Activated naive CD8-positive, alpha-beta T cell treated with anti-CD3 and anti-CD28 coated beads, Interleukin-2, amount 50 U/mL, for 16 hours (primary cell): ENCODE data around the gene WWOX.

Experiments used
- DNase-seq: peaks from one replicate; pipeline ENCODE4 v3.0.0-alpha.2; 2020; ENCODE audit warnings: low read depth, low spot score

The WWOX gene

DNA sequence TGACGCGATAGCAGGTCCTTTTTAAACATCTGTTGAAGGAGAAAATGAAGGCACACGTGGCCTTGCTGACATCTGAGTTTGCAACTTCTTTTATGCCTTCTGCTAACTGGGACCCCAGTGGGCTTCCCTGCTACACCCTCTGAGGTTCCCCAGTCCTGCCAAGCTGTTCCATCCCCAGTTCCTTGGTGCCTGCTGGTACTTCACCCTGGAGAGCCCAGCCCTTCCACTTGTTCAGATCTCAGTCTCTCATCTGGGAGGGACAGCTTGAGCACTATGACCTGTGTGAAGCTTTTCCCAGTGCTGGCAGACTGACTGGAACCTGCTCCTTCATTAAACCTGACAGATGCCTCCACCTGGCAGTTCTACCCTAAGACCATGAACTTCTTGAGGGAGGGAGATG is 95.5 kb downstream of the WWOX start:
- DNase-seq: no peak

DNA sequence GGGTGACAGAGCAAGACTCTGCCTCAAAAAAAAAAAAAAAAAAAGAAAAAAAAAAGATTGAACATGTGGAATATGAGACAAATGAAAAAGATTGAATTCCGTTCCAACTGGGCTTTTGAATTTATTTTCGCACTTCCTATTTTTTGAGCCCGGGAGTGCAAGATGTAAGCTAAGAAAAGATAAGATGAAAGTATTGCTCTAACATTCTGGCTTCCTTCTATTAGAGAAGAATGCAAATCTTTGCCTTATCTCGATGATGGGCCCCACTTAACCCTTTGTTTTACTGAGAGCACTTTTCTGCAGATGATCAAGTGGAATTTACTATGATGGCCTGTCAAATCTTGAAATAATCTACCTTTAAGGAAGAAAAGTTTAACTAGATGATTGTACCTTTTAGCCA is 96.3 kb downstream of the WWOX start:
- DNase-seq: no peak

DNA sequence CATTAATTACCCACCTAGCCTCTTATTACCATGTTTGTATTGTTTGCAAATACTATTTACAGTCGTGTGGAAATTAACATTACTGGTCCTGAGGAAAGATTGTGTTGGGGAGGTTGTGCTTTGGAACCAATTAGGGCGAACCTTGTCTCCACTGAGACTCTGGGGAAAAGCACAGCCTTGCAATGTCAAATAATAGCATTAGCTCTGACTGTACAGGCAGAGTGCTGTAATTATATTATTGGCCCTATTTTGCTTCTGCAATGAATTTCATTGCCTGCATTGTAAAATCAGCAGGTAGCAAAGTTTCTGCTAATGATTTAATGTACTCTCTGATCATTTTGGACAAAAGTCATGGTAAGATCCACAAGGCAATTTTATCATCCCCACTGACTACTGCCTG is 97.0 kb downstream of the WWOX start:
- DNase-seq: no peak

DNA sequence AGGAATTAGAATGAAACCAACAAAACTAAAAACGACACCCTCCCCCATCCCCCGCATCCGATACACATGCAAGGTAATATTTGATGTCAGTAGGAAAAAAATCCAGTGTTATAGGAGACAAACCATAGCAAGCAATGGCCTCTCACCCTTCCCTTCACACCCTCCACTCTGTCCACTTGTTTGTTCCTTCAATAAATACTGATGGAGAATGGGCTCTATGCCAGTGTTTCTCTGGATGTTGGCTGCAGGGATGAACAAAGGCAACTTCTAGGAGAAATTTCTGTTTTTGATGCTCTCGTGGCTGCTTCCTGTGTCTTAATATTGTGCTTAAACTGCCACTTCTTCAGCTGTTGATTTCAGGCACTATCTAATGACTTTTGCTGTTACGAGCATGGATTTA is 98.8 kb downstream of the WWOX start:
- DNase-seq: no peak

DNA sequence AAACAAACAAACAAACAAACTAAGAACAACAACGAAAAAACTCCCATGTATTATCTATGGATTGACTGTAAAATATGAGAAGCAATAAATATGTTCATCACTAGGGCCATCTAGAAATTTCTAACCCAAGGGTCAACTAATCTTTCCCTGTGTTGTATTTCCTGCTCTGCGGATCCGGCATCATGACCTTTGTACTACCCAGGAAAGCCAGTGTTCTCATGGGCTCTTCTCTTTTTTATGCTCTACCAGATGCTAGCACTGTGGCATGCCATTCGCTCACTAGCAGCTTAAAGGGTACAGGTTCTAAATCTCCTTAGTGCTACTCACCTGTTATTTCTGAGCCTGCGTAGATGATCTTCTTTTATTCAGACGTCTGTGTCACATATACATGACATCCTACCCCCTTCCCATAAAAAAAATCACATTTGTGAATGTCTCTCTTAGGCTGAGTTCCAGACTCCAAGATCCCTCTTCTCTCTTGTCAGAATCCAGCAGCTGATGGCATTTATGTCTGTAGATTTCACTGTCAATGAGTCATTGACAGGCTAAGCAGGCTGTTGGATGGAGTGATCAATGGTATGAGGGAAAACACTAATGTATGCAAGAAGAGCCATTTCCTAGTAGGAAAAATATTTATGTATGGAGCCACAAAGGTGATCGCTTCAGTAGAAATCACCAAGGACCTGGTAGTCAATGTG is 100.0 kb downstream of the WWOX start:
- DNase-seq: no peak

DNA sequence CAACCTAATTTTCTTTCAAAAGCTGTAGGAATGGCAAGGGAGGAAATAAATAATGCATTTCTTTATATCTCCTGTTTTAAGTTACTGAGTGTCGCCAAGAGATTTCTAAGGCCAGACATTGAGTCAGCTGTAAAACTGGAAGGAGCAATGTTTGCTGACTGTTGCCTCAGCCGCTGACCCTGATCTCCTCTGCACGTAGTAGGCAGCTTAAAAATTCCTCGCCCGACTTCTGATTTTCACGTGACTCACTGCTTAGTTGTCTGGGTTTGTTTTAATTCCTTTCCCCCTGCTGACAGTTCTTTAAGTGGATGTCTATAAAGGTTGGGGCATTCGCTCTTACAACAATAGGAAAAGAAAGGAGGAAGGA is 100.6 kb downstream of the WWOX start:
- DNase-seq: no peak

DNA sequence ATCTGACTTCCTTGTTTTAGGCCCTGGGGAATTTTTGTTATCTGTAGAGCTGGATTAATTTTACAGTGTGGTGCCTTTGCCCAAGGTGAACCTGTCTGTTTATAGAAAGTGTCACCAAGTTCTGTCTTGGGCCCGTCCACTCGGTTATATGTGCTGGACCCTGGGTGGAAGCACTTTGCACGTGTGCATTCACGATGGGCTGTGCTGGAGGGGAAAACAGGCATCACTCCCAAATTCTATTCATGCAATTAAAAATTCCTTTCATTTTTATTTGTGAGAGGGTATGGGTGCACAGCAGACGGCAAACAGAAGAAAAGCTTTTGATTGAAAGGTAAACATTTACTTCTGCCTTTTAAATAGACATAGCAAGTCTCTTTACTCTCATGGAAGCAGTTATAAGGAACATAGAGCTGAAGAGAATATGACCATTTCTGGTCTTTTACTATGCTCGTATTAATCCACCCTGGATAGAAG is 101.2 kb downstream of the WWOX start:
- DNase-seq: no peak

DNA sequence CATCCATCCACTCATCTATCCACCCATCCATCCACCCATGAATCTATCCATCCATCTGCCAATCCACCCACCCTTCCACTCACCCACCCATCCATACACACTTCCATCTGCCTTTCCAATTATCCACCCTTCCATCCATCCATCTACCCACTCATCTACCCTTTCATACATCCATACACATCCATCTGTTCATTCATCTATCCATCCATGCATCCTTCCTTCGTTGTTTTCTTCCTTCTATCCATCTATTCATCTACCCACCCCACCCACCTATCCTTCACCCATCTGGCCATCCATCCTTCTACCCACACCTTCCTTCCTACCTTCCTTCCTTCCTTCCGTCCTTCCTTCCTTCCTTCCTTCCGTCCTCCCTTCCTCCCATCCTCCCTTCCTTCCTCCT is 106.1 kb downstream of the WWOX start:
- no peak for DNase-seq

DNA sequence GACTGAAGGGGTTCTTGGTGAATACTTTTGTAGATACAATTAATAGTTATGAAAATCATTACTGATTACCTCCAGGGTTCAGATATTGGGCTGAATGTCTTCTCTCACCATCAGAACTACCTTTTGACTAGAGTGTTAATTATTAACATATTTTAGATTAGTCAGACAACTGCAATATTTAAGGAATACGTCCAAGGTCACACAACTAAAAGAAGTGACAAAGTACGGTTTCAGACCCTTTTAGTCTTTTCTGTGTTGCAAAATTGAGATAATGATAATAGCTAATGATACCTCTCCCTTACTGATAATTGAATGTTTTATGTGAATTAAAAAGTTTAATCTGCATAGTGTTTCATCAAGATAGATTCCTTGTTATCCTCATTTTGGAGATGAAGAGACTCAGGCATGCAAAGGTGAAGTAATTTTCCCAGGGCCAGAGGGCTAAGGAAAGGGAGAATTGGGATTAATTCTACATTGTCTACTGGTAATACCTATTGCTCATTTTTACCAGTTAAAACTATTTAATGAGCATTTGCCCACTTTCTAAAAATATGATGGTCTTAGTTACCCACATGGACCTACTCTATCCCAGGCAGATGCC is 107.3 kb downstream of the WWOX start:
- DNase-seq: no peak

DNA sequence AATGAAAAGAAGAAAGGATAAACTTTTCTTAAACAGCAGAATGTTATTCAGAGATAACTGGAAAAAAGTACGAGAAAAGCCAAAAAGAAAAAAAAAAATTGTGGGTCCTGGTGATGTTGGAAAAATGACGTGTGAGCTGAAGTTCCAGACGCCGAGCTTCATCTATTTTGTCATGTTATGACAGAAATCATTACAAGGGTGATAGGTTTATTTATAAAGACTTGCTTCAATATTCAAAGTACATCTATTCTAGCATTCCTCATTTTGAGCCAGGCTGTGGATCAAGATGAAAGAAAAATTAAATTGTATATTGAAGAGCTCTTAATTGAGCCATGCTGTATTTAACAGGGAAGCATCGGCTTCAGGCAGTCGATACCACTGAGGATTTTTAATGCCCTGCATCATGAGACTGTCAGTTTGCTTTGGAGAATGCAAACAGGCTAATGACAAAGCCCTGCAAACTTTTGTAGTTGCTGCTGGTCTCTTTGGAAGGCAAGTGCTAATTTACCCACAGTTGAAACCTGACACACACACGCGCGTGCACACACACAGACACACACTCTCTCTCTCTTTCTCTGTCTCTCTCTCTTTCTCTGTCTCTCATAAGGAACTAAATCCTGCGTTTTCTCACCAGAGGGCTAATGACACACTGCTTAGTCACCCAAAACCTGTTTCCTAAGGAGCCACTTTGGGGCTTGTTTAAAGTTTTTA is 110.7 kb downstream of the WWOX start:
- no peak for DNase-seq

DNA sequence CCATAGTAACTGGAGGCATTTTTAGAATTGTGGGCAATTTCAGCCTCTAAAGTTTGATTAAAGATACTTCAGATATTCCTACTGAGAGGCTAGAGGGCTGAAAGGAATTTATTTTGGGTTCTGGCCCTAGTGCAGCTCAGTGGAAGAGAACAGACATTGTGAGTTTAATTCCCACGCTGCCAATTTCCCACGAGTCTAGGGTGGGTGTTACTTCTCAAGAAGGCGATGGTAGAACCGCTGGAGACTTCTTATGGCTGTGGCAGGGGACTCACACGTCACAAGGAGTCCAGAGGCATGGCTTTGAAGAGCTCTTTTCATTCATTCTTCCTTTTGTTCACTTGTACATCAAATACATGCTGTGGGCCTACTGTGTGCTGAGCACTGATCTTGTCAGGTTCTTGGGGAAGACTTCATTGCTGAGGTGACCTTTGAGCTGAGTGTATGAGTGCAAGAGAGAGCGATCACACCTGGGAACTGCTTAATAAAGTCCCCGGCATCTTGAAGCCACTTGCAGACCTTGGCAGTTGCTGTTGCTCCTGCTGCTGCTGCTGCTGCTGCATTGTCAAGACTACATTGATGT is 111.7 kb downstream of the WWOX start:
- no peak for DNase-seq

DNA sequence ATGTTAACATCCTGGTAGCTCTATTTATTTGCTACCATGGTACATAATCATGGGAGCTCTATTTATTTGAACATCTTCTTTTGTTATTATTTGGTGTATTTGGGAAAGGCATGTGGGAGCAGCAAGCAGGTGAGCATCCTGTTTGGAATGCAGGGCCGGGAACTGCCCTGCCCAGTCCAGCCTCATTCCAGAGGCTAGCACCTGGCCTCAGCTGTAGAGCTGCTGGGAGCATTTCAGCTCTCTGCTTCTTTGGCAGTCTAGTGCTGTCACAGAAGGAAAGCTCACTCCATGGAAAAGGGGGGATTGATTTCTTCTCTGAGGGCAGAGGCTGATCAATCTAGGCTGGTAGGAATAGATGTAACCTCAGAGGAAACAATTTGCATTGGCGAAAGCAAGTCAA is 112.5 kb downstream of the WWOX start:
- no peak for DNase-seq

DNA sequence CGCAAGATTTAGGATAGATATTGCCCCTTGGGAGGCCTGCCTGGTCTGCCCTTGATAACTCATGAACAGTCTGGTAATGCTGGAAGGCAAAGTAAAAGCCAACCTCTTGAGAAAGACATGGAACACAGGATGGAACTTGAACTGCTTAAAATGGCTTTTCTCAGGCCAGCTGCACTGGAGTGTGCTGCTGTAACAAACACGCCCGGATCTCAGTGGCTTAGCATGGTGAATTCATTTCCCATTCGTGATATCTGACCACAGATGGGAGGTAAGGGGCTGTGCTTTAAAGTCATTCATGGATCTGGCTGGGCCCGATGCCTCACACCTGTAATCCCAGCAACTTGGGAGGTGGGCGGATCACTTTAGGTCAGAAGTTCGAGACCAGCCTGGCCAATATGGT is 113.2 kb downstream of the WWOX start:
- DNase-seq: no peak

DNA sequence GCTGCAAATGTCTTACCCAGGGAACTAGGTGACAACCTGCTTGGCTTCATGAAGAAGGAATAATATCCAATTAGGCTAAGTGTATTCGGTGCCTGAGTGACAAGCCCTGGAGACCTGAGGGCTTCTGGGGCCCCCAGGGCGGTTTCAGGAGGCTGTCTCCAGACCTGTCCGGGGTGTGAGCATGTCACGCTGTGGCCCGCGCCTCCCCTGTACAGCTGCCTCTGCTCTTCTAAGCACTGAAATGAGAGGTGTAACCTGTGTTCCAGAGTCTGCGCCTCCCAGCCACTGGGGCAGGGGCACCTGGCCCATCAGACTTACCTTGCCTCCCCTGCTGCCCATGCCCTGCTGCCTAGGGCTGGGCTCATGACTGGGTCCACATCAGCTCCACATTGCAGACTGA is 114.3 kb downstream of the WWOX start:
- DNase-seq: no peak

DNA sequence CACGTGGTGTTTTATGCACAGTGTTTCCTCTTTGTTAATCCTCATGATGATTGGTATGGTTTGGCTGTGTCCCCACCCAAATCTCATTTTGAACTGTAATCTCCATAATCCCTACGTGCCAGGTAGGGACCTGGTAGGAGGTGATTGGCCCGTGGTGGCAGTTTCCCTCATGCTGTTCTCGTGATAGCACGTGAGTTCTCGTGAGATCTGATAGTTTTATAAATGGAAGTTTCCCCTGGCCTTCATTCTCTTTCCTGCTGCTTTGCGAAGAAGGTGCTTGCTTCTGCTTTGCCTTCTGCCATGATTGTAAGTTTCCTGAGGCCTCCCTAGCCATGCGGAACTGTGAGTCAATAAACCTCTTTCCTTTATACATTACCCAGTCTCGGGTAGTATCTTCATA is 115.8 kb downstream of the WWOX start:
- DNase-seq: no peak

DNA sequence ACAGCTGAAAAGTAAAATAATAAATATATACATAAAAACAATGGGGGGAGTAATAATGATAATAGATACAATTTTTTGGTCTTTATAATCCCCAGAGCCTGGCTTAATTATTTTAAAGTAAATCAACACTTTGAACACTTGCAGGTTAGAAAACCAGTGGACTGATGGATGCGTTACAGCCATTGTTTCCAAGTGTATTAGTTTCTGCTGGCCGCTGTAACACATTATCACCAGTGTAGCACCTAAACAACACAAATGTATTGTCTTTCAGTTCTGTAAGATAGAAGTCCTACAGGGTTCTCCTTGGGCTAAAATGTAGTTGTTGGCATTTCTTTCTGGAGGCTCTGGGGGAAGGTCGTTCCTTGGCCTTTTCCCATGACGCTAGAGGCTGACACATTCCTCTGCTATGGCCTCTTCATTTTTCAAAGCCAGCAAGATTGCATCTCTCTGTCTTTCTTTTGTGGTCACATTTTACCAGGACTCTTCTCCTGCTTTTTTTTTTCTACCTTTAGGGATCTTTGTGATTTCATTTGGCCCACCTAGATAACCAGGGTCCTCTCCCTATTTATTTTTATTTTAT is 116.8 kb downstream of the WWOX start:
- DNase-seq: no peak

DNA sequence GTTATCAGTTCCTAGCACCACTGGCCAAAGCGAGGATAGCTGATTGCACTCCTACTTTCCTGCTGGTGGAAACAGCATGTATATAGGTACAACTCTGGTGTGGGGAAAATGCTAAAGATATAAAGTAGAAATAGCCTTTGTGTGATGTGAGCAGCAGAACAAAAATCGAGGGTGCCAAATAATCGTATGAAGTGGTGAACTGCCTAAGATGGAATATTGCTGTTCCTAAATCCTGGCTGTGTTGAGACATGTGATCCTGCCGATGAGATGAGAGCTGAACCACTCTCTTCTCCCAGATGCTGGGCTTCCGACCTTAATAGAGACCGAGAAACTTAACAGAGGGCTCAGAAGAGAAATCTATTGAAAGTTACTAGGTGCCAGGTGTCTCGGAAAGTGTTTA is 117.8 kb downstream of the WWOX start:
- DNase-seq: no peak

DNA sequence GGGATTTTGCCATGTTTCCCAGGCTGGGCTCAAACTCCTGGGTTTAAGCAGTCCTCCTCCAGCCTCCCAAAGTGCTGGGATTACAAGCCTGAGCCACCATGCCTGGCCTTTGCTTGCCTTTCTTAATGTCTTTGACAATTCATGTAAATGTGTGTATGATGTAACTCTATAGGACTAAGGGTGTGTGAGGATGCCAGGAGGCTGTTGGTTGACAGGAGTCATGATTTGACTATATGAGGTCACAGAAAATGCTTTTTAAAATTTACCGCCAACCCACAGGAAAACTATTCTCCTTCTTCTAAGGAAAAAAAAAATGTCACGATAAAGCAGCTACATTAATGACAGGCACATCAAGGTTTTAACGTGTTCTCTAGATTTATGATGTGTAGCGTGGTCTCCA is 118.8 kb downstream of the WWOX start:
- DNase-seq: no peak

DNA sequence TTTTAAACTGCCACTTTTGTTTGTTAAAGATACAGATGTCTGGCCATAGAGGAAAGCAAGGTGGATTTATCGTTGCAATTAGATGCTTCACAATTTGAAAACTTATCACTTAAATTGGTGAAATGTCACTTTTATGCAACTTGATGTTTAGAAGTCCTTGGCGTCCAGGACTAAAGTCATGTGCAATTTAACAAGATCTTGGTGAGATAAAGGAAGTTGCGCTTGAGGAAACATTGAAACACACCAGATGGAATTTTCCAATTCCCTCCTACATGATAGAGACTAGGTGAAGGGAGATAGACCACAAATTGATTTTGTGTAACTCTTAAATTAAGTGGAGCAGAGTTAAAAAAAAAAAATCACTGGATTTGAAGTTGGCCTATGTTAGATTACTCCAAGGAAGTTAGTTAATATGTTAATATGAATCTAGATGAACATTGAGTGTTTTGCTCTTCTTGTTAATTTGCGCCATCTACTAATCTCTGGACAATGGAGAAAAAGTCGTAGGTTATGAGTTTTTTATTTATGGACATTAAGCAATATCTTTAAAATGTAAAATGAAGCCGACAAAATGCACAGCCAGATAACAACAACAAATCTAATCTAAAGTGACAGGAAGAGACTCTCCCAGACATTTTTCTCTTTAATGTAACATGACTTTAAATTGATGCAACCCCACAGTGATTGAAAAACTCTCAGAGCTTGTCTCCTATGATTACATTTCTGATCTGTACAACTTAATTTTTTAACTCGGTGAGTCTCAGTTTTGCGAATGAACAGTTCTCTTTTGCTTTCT is 119.6 kb downstream of the WWOX start:
- DNase-seq: no peak

DNA sequence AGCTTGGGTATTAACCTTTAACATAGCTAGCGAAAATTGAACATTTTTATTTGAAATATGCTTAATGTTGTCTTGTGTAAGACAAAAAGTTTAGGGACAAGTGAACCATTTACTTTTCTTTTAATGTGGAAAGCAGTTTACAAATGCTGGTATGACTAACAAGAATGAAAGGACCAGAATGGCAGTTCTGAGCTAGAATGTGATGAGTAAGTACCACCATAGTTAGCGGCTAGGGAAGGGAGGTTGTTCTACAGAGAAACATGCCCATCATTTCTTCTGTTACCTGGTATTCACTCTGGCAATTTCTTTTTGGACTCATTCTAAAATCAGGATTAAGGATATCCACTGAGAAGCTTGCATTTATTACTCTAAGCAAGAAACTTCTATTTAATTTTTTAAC is 121.1 kb downstream of the WWOX start:
- no peak for DNase-seq

DNA sequence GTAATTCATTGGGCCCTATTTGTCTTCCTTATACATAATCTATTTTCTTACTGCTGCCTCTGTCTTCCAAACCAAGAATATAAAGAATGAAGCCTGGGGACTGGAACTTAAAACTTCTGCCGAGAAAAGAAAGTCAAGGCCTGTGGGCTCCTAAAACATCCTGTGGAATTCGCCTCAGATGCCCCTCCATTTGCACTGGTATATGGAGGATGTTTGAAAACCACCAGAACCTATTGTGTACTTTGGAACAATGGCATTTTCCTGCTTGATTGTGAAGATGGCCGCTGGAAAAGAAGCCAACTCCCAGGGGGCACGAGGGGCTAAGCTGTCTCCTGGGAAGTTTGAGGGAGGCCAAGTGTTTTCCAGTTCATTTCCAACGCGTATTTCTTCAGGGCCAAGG is 122.4 kb downstream of the WWOX start:
- DNase-seq: no peak

DNA sequence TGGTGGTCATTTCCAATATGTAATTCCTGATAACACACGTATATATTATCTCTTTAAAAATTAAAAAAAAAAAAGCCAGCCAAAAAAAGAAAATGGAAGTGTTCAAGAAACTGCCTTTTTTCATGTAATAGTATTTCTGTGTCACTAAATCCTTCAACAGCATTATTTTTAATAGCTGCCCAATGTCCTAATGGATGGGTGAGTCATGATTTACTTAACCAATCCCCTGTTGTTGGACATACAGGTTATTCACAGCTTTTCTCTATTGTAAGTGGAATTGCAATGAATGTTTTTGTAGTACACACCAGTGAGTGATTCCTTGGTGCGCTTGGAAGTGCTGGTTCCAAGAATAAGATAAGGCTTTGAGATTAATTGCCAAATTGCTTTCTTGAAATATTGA is 124.9 kb downstream of the WWOX start:
- no peak for DNase-seq
